HepG2 (cell line): ENCODE results near the gene ACSL3. TPM values are rescaled to one million over a fixed set of nuclear protein-coding genes. Genes with fewer than 3 reads are reported as not detected.

ENCODE experiments used
- EP300 ChIP-seq, 3 experiments: sonication (generic) in 1 of 3; formaldehyde crosslinking in 1 of 3; IDR thresholded peaks; 2 replicates each; pipeline versions ENCODE4 v1.5.1 to v1.6.1; 2011 to 2020; ENCODE audit warnings: low read depth in 2 of 3, low read length in 2 of 3, borderline replicate concordance in 1 of 3, improper control_type of control experiment in 1 of 3, mild to moderate bottlenecking in 1 of 3, missing genetic modification reagents in 1 of 3, moderate library complexity in 1 of 3
- FOXA1 ChIP-seq, 2 experiments: fragments of 450-650 bp in 1 of 2; sonication (generic) in 1 of 2; formaldehyde crosslinking in 1 of 2; IDR thresholded peaks; 2 replicates each; pipeline versions ENCODE4 v1.4.0 to v1.6.1; 2016 to 2020; ENCODE audit warnings: missing genetic modification reagents in 1 of 2
- MIER3 ChIP-seq: IDR thresholded peaks from 2 replicates; pipeline ENCODE4 v1.6.1; 2016; ENCODE audit warnings: missing compliant biosample characterization, borderline replicate concordance
- NAIF1 ChIP-seq: sonication (generic); formaldehyde crosslinking; IDR thresholded peaks from 2 replicates; pipeline ENCODE4 v1.5.0; 2020; ENCODE audit warnings: mild to moderate bottlenecking, missing genetic modification reagents, borderline replicate concordance
- YEATS4 ChIP-seq: sonication (generic); formaldehyde crosslinking; IDR thresholded peaks from 2 replicates; pipeline ENCODE4 v1.4.0; 2020; ENCODE audit warnings: missing genetic modification reagents, borderline replicate concordance
- ZNF747 ChIP-seq: sonication (generic); formaldehyde crosslinking; IDR thresholded peaks from 2 replicates; pipeline ENCODE4 v1.8.1; 2023; ENCODE audit warnings: missing genetic modification reagents, mild to moderate bottlenecking, borderline replicate concordance
- ZNF777 ChIP-seq: sonication (generic); formaldehyde crosslinking; IDR thresholded peaks from 2 replicates; pipeline ENCODE4 v1.4.0; 2020; ENCODE audit warnings: missing genetic modification reagents
- polyA plus RNA-seq, 8 experiments: library from polyadenylated mRNA; depleted of rRNA in 3 of 8; stranded (reverse) in 7 of 8; unstranded in 1 of 8; fragments of >200 nt; fragmentation: Illumina TruSeq in 4 of 8; extraction: Trizol in 4 of 8; gene quantifications; 2 replicates each; pipeline versions ENCODE4 v1.2.1 to v1.2.3, GENCODE V29; 2011 to 2016; ENCODE audit warnings: low read depth in 4 of 8, missing spikeins in 1 of 8, mixed read lengths in 1 of 8; ENCODE audit not compliant: insufficient read depth in 1 of 8
- total RNA-seq, 5 experiments: library from RNA; depleted of rRNA; stranded (reverse); fragments of >200 nt; fragmentation: Illumina TruSeq; extraction: Trizol; gene quantifications; 2 replicates each; pipeline ENCODE4 v1.2.3, GENCODE V29; 2016; ENCODE audit warnings: low read depth in 1 of 5
- TF ChIP-seq, protein P1 (sequence below): sonication (generic); formaldehyde crosslinking; IDR thresholded peaks from 2 replicates; pipeline ENCODE4 v1.4.0; 2020; ENCODE audit warnings: missing genetic modification reagents, borderline replicate concordance
- TF ChIP-seq, protein P2 (sequence below): sonication (generic); formaldehyde crosslinking; IDR thresholded peaks from 2 replicates; pipeline ENCODE4 v1.5.0; 2020; ENCODE audit warnings: mild to moderate bottlenecking, low read depth, missing genetic modification reagents, borderline replicate concordance
- TF ChIP-seq, protein P3 (sequence below), 2 experiments: fragments of 450-650 bp in 1 of 2; sonication (generic) in 1 of 2; formaldehyde crosslinking; IDR thresholded peaks; 2 replicates each; pipeline versions ENCODE4 v1.5.0 to v1.8.0; 2020 to 2022; ENCODE audit warnings: mild to moderate bottlenecking in 1 of 2, missing genetic modification reagents in 1 of 2

ACSL3 gene
- total and polyA plus RNA-seq, 2 of the 13 experiments (the other 11 are each of a cell fraction or from before 2014, with no cell fraction given): 305 to 365 TPM

DNA sequence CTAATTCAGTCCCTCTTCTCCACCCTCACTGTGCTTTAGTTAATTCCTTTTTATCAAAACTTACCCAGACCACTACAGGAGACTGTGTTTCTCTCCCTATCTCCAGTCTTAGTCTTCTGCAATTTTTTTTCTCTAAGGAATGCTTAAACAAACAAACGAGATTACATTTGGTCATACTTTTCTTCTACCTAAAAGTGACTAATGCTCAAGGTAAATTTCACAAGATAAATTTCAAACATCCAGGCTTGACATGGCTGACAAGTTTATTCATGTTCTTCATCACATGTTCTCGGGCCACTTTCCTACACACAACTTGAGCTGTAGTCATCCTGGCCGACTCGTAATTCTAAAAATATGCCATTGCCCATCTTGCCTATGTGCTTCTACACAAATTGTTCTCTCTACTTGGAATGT, 23.2 kb upstream of the ACSL3 start (continued):
- TF ChIP-seq, protein P1, sequence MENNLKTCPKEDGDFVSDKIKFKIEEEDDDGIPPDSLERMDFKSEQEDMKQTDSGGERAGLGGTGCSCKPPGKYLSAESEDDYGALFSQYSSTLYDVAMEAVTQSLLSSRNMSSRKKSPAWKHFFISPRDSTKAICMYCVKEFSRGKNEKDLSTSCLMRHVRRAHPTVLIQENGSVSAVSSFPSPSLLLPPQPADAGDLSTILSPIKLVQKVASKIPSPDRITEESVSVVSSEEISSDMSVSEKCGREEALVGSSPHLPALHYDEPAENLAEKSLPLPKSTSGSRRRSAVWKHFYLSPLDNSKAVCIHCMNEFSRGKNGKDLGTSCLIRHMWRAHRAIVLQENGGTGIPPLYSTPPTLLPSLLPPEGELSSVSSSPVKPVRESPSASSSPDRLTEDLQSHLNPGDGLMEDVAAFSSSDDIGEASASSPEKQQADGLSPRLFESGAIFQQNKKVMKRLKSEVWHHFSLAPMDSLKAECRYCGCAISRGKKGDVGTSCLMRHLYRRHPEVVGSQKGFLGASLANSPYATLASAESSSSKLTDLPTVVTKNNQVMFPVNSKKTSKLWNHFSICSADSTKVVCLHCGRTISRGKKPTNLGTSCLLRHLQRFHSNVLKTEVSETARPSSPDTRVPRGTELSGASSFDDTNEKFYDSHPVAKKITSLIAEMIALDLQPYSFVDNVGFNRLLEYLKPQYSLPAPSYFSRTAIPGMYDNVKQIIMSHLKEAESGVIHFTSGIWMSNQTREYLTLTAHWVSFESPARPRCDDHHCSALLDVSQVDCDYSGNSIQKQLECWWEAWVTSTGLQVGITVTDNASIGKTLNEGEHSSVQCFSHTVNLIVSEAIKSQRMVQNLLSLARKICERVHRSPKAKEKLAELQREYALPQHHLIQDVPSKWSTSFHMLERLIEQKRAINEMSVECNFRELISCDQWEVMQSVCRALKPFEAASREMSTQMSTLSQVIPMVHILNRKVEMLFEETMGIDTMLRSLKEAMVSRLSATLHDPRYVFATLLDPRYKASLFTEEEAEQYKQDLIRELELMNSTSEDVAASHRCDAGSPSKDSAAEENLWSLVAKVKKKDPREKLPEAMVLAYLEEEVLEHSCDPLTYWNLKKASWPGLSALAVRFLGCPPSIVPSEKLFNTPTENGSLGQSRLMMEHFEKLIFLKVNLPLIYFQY (CRISPR knock-in tag): no peak
- TF ChIP-seq ZNF777 (CRISPR knock-in tag): no peak
- TF ChIP-seq FOXA1 (IDR thresholded peaks at IDR 0.05): 0 out of 2 replicates have a peak, but pooled peaks have one; percentile 17
- TF ChIP-seq FOXA1 (CRISPR knock-in tag; IDR thresholded peaks at IDR 0.05): no peak; the same call in 1 of the 2 replicates
- TF ChIP-seq ZNF747 (CRISPR knock-in tag): no peak
- TF ChIP-seq EP300 (IDR thresholded peaks at IDR 0.05; ENCODE audit: low read depth in 2 of 2, low read length in 2 of 2): peak in 1 of 2 experiments; percentile 32; a peak in 1 of 4 replicates
- no peak for TF ChIP-seq EP300 (CRISPR knock-in tag; IDR thresholded peaks at IDR 0.05; ENCODE audit: borderline replicate concordance)
- TF ChIP-seq, protein P2, sequence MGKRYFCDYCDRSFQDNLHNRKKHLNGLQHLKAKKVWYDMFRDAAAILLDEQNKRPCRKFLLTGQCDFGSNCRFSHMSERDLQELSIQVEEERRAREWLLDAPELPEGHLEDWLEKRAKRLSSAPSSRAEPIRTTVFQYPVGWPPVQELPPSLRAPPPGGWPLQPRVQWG (CRISPR knock-in tag): no peak
- TF ChIP-seq, protein P3, sequence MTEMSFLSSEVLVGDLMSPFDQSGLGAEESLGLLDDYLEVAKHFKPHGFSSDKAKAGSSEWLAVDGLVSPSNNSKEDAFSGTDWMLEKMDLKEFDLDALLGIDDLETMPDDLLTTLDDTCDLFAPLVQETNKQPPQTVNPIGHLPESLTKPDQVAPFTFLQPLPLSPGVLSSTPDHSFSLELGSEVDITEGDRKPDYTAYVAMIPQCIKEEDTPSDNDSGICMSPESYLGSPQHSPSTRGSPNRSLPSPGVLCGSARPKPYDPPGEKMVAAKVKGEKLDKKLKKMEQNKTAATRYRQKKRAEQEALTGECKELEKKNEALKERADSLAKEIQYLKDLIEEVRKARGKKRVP (CRISPR knock-in tag; IDR thresholded peaks at IDR 0.05): peak in 1 of 2 experiments; percentile 12; a peak in 1 of 4 replicates
- TF ChIP-seq MIER3 (CRISPR knock-in tag): no peak
- no peak for TF ChIP-seq YEATS4 (CRISPR knock-in tag)
- TF ChIP-seq NAIF1: no peak
